Fibroblast of villous mesenchyme (primary cell): ENCODE measurements around the gene PRDM2. TPM values are rescaled to one million over a fixed set of nuclear protein-coding genes. Genes with fewer than 3 reads are reported as not detected.

Source experiments
- DNase-seq: peaks from one replicate; pipeline ENCODE4 v3.0.0-alpha.2; 2010; ENCODE audit warnings: low read depth
- H3K4me3 ChIP-seq: 2 replicates; pipeline ENCODE4 v1.5.1; 2011; ENCODE audit warnings: low read depth, mild to moderate bottlenecking, low read length
- CTCF ChIP-seq: IDR thresholded peaks from 2 replicates; pipeline ENCODE4 v1.5.1; 2012; ENCODE audit warnings: low read depth, mild to moderate bottlenecking, low read length; ENCODE audit not compliant: insufficient read depth
- total RNA-seq: library from RNA; depleted of rRNA; stranded (reverse); fragments of >200 nt; gene quantifications from 2 replicates; pipeline ENCODE4 v1.2.3, GENCODE V29; 2012

The PRDM2 gene
- total RNA-seq, 1 donor, result 19.9 TPM

GRCh38 chr1:13756557-13757315 is 56.7 kb downstream of the PRDM2 start:
- DNase-seq, result no peak
- H3K4me3 ChIP-seq, result no peak overlapping the region
- no peak for TF ChIP-seq CTCF

GRCh38 chr1:13757693-13758092 is 57.7 kb downstream of the PRDM2 start:
- no peak for DNase-seq
- no peak overlapping the region for H3K4me3 ChIP-seq
- no peak for TF ChIP-seq CTCF

GRCh38 chr1:13759072-13759471 is 59.1 kb downstream of the PRDM2 start:
- no peak for DNase-seq
- no peak overlapping the region for H3K4me3 ChIP-seq
- TF ChIP-seq CTCF, result peak; percentile 13

GRCh38 chr1:13760340-13760739 is 60.4 kb downstream of the PRDM2 start:
- no peak overlapping the region for H3K4me3 ChIP-seq
- no peak for DNase-seq
- no peak for TF ChIP-seq CTCF

- DNase-seq, result no peak
- TF ChIP-seq CTCF, result no peak
Measured at GRCh38 chr1:13760921-13761320, 60.9 kb downstream of the PRDM2 start.

GRCh38 chr1:13761883-13762282 is 61.9 kb downstream of the PRDM2 start:
- no peak overlapping the region for H3K4me3 ChIP-seq
- TF ChIP-seq CTCF, result no peak

More at GRCh38 chr1:13760921-13761320, 60.9 kb downstream of the PRDM2 start:
- no peak overlapping the region for H3K4me3 ChIP-seq

GRCh38 chr1:13762642-13763041 is 62.7 kb downstream of the PRDM2 start:
- no peak for DNase-seq
- TF ChIP-seq CTCF, result no peak
- no peak overlapping the region for H3K4me3 ChIP-seq

More at GRCh38 chr1:13761883-13762282, 61.9 kb downstream of the PRDM2 start:
- no peak for DNase-seq
